ENCODE data around the gene JARID2. TPM values are rescaled to one million over a fixed set of nuclear protein-coding genes. Genes with fewer than 3 reads are reported as not detected.

Gene JARID2
- total RNA-seq, 1 donor from 2014 or later, result 65.6 TPM

DNA sequence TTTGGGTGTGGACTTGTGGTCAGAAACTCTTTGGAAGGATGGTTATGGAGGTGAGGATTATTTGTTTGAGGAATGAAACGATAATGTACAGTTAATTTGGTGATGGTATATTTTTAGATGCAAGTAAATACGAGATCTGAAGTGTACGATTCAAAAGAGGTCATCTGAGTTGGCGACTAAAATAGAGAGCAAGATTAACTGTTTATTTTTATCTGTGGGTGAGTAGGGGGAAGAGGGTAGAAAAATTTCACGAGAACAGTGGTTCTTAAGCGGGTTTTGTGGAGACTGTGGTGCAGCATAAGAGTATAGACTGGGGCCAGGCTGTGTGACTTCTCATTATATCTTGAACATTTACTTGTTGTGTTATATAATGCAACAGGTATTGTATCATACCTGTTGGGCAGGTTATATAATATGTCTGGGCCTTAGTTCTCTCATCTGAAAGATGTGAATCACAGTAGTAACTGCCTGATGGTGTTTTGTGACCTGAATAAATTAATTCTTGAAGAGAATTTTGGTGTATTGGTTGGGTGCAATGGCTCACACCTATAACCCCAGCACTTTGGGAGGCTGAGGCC, 171.2 kb downstream of the JARID2 start:
- Mint-ChIP-seq H3K27me3 (no peaks in the 10 kb centered on the region), H3K9me3 (ENCODE audit: low read depth) (peaks cover 27% of the 10 kb centered on the region), H3K27ac (no peak overlapping the region), H3K4me3 (ENCODE audit: low read depth) (no peak overlapping the region), H3K36me3 (ENCODE audit: insufficient read depth) (peaks cover 57% of the 10 kb centered on the region), H3K4me1 (ENCODE audit: low read depth) (peaks cover 15% of the 10 kb centered on the region)
- DNase-seq (ENCODE audit: low spot score, unreplicated experiment), result no peak
- TF ChIP-seq, protein P1, sequence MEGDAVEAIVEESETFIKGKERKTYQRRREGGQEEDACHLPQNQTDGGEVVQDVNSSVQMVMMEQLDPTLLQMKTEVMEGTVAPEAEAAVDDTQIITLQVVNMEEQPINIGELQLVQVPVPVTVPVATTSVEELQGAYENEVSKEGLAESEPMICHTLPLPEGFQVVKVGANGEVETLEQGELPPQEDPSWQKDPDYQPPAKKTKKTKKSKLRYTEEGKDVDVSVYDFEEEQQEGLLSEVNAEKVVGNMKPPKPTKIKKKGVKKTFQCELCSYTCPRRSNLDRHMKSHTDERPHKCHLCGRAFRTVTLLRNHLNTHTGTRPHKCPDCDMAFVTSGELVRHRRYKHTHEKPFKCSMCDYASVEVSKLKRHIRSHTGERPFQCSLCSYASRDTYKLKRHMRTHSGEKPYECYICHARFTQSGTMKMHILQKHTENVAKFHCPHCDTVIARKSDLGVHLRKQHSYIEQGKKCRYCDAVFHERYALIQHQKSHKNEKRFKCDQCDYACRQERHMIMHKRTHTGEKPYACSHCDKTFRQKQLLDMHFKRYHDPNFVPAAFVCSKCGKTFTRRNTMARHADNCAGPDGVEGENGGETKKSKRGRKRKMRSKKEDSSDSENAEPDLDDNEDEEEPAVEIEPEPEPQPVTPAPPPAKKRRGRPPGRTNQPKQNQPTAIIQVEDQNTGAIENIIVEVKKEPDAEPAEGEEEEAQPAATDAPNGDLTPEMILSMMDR (IDR thresholded peaks at IDR 0.05; ENCODE audit: unreplicated experiment), result no peak

DNA sequence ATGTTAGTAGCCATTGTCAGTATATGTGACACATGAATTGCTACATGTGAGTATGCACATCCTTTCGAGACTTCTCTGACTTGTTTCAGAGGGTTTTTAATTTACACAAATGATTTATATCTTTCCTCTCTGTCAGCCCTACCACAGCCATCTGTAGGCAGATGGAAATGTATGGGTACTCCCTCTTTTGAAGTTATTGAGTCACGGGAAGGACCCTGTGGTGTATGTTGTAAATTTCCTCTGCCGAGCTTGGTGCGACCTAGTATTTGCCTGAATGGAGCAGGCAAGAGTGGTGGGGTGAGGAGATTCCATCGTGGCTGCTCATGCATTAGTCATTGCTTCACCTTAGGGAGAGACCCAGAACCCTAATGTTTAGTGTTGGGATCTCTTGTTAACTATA, 171.9 kb downstream of the JARID2 start:
- Mint-ChIP-seq H3K9me3 (ENCODE audit: low read depth) (peaks cover 27% of the 10 kb centered on the region), H3K27ac (no peak overlapping the region), H3K36me3 (ENCODE audit: insufficient read depth) (peaks cover 55% of the 10 kb centered on the region), H3K4me3 (ENCODE audit: low read depth) (no peak overlapping the region), H3K27me3 (no peaks in the 10 kb centered on the region), H3K4me1 (ENCODE audit: low read depth) (peaks cover 18% of the 10 kb centered on the region)
- TF ChIP-seq, protein P1 (IDR thresholded peaks at IDR 0.05; ENCODE audit: unreplicated experiment), result no peak
- no peak for DNase-seq (ENCODE audit: low spot score, unreplicated experiment)

DNA sequence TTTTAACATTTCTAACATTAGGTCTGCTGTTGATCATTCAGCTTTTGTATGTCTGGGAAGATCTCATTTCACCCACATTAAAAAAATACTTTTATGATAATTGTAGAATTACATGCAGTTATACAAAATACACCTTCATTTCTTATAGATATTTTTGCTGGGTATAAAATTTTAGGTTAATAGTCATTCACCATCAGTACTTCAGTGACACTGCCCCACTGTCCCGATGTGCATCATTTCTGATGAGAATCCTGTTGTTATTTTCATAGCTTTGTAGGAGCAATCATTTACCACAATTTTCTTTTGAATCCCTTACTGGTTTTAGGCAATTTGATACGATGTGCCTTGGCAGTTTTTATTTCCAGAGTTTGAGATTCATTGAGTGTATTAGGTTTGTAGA, 173.6 kb downstream of the JARID2 start:
- TF ChIP-seq, protein P1 (IDR thresholded peaks at IDR 0.05; ENCODE audit: unreplicated experiment), result no peak
- Mint-ChIP-seq H3K4me3 (ENCODE audit: low read depth) (no peak overlapping the region), H3K4me1 (ENCODE audit: low read depth) (peaks cover 16% of the 10 kb centered on the region), H3K36me3 (ENCODE audit: insufficient read depth) (peaks cover 50% of the 10 kb centered on the region), H3K9me3 (ENCODE audit: low read depth) (peaks cover 25% of the 10 kb centered on the region), H3K27ac (no peak overlapping the region), H3K27me3 (no peaks in the 10 kb centered on the region)
- no peak for DNase-seq (ENCODE audit: low spot score, unreplicated experiment)

DNA sequence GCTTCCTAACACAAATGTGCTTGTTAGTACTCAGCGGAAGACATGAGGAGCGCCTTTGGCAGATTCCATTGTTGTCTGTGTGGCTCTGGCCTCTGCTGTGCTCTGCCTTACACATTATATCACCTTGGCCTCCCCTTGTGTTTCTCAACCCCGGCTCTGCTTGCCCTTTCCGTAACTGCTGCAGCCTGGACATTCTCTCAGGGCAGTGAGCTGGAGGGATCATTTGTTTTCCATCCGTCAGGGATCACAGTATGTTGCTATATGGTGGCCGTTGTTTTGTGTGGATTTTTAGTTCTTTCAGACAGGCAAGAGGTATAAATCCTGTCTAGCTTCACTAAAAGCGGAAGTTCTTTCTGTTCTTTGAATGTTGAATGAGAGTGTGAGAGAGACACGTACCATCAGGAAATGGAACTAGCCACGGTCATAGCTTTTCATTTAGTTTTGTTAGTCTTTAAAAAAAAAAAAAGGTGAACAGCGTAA, 175.1 kb downstream of the JARID2 start:
- Mint-ChIP-seq H3K27ac (peak overlapping the region; percentile 6), H3K36me3 (ENCODE audit: insufficient read depth) (peaks cover 44% of the 10 kb centered on the region), H3K4me3 (ENCODE audit: low read depth) (no peak overlapping the region), H3K9me3 (ENCODE audit: low read depth) (peaks cover 24% of the 10 kb centered on the region), H3K27me3 (no peaks in the 10 kb centered on the region), H3K4me1 (ENCODE audit: low read depth) (peaks cover 18% of the 10 kb centered on the region)
- TF ChIP-seq, protein P1 (IDR thresholded peaks at IDR 0.05; ENCODE audit: unreplicated experiment), result no peak
- no peak for DNase-seq (ENCODE audit: low spot score, unreplicated experiment)

DNA sequence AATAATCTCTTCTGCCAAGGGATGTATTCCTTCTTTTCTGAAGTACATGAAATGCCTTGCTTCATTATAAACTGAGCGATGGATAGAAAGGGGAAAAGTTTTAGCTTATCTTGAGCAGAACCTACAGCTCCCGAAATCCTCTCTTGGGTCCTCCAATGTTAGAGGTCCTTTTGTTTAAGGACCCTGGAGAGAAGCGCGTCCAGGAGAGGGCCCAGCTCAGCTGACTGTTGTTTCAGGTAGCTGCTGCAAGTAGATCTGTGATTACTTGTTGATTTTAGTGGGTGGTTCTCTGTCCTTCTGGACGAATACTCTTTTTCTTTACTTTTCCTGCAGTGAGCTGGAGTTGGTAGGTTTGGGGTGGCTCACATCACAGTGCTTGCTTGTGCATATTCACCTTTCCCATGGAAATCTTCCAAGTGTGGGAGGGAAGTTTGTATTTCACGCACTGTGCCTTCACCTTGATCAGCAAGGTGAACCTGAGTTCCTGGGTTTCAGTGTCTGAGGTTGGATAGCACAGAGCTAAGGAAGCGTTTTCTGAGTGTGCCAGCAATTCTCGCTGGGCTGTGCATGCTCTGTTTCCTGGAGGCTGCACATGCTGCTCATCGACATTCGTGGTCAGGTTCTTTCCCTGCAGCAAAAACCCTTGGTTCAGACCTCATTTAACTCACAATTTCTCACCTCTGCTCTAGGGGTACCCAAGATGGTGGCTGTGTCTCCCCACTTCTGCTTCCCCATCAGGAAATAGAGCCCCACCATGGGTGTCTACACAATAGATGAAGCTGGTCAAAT, 176.3 kb downstream of the JARID2 start:
- Mint-ChIP-seq H3K27me3 (no peaks in the 10 kb centered on the region), H3K9me3 (ENCODE audit: low read depth) (peaks cover 19% of the 10 kb centered on the region), H3K4me3 (ENCODE audit: low read depth) (no peak overlapping the region), H3K27ac (no peak overlapping the region), H3K36me3 (ENCODE audit: insufficient read depth) (peaks cover 37% of the 10 kb centered on the region), H3K4me1 (ENCODE audit: low read depth) (peaks cover 23% of the 10 kb centered on the region)
- no peak for DNase-seq (ENCODE audit: low spot score, unreplicated experiment)
- TF ChIP-seq, protein P1 (IDR thresholded peaks at IDR 0.05; ENCODE audit: unreplicated experiment), result no peak

All from progenitor cell of endocrine pancreas (in vitro differentiated cells).